KOPT-K1 (cell line): ENCODE results near the gene SOS1.

Experiments used
- H3K27ac ChIP-seq: fragments of 200-600 bp; sonication (generic); 2 replicates; pipeline ENCODE4 v1.5.1; 2016; ENCODE audit warnings: antibody characterized with exemption, mild to moderate bottlenecking, low read depth, low read length; ENCODE audit not compliant: poor library complexity, severe bottlenecking
- H3K36me3 ChIP-seq: fragments of 200-600 bp; sonication (generic); 2 replicates; pipeline ENCODE4 v1.5.1; 2017; ENCODE audit warnings: antibody characterized with exemption, mild to moderate bottlenecking, low read length, moderate library complexity; ENCODE audit not compliant: insufficient read depth
- H3K9me3 ChIP-seq: fragments of 200-600 bp; sonication (generic); 2 replicates; pipeline ENCODE4 v1.5.1; 2017; ENCODE audit warnings: antibody characterized with exemption, low read length, mild to moderate bottlenecking; ENCODE audit not compliant: insufficient read depth, poor library complexity, severe bottlenecking

The SOS1 gene

GRCh38 chr2:39124000-39124745 lies 3.3 kb upstream of the SOS1 start:
- Histone ChIP-seq H3K9me3 (no peaks in the 10 kb centered on the region), H3K36me3 (no peaks in the 10 kb centered on the region), H3K27ac (peak overlapping the region; percentile 89)

- Histone ChIP-seq H3K27ac (peak overlapping the region; percentile 89), H3K9me3 (no peaks in the 10 kb centered on the region), H3K36me3 (no peaks in the 10 kb centered on the region)
Measured at GRCh38 chr2:39123436-39123999, 2.7 kb upstream of the SOS1 start.

GRCh38 chr2:39121523-39122063 lies 742 bp upstream of the SOS1 start:
- Histone ChIP-seq H3K36me3 (peaks cover 8% of the 10 kb centered on the region; the same call in 1 of the 2 replicates), H3K27ac (peak overlapping the region; percentile 76), H3K9me3 (no peaks in the 10 kb centered on the region)

GRCh38 chr2:39120521-39120770 lies 405 bp downstream of the SOS1 start:
- H3K36me3 ChIP-seq, result peaks cover 19% of the 10 kb centered on the region
- H3K9me3 ChIP-seq, result no peaks in the 10 kb centered on the region
- peak overlapping the region; percentile 76 for H3K27ac ChIP-seq

- H3K9me3 ChIP-seq, result no peaks in the 10 kb centered on the region
- peaks cover 22% of the 10 kb centered on the region for H3K36me3 ChIP-seq
- H3K27ac ChIP-seq, result peak overlapping the region; percentile 76
Measured at GRCh38 chr2:39119732-39120520, 925 bp downstream of the SOS1 start.

- peaks cover 22% of the 10 kb centered on the region for H3K36me3 ChIP-seq
- H3K27ac ChIP-seq, result peak overlapping the region; percentile 76
- no peaks in the 10 kb centered on the region for H3K9me3 ChIP-seq
Measured at GRCh38 chr2:39118786-39119499, 1.9 kb downstream of the SOS1 start.

GRCh38 chr2:39115556-39115955 lies 5.3 kb downstream of the SOS1 start:
- Histone ChIP-seq H3K36me3 (peaks cover 36% of the 10 kb centered on the region), H3K9me3 (no peaks in the 10 kb centered on the region), H3K27ac (no peak overlapping the region)

GRCh38 chr2:39114771-39115170 lies 6.1 kb downstream of the SOS1 start:
- Histone ChIP-seq H3K27ac (no peak overlapping the region), H3K9me3 (no peaks in the 10 kb centered on the region), H3K36me3 (peaks cover 36% of the 10 kb centered on the region)

GRCh38 chr2:39109537-39109936 lies 11.3 kb downstream of the SOS1 start:
- peaks cover 14% of the 10 kb centered on the region; the same call in 1 of the 2 replicates for H3K36me3 ChIP-seq
- H3K9me3 ChIP-seq, result no peaks in the 10 kb centered on the region
- H3K27ac ChIP-seq, result no peak overlapping the region

GRCh38 chr2:39108377-39108776 lies 12.5 kb downstream of the SOS1 start:
- H3K36me3 ChIP-seq, result peaks cover 14% of the 10 kb centered on the region; the same call in 1 of the 2 replicates
- no peaks in the 10 kb centered on the region for H3K9me3 ChIP-seq
- no peak overlapping the region for H3K27ac ChIP-seq

- Histone ChIP-seq H3K9me3 (no peaks in the 10 kb centered on the region), H3K36me3 (peaks cover 9% of the 10 kb centered on the region; the same call in 1 of the 2 replicates), H3K27ac (no peak overlapping the region)
Measured at GRCh38 chr2:39107724-39108273, 13.1 kb downstream of the SOS1 start.

GRCh38 chr2:39107156-39107555 lies 13.7 kb downstream of the SOS1 start:
- Histone ChIP-seq H3K27ac (no peak overlapping the region), H3K36me3 (peaks cover 2% of the 10 kb centered on the region; the same call in 1 of the 2 replicates), H3K9me3 (no peaks in the 10 kb centered on the region)

GRCh38 chr2:39099870-39100728 lies 20.8 kb downstream of the SOS1 start:
- no peaks in the 10 kb centered on the region for H3K9me3 ChIP-seq
- H3K27ac ChIP-seq, result no peak overlapping the region
- no peaks in the 10 kb centered on the region for H3K36me3 ChIP-seq

- Histone ChIP-seq H3K9me3 (no peaks in the 10 kb centered on the region), H3K27ac (no peak overlapping the region), H3K36me3 (no peaks in the 10 kb centered on the region)
Measured at GRCh38 chr2:39099310-39099869, 21.5 kb downstream of the SOS1 start.
